ENCODE measurements around the gene WFS1. TPM values are rescaled to one million over a fixed set of nuclear protein-coding genes. Genes with fewer than 3 reads are reported as not detected.
A peak's percentile ranks its signal among the peaks of the same experiment; 100 is the strongest.

The WFS1 gene
- total RNA-seq, 6 donors from 2014 or later, result 88.8 to 180 (median 105) TPM

- H3K27ac ChIP-seq, result no peak overlapping the region
- ATAC-seq (ENCODE audit: low FRiP score in 2 of 2) (no peak), DNase-seq (peak in 1 of 2 donors; percentile 60)
- no peaks in the 10 kb centered on the region for H3K9me3 ChIP-seq
- no peak overlapping the region for H3K4me3 ChIP-seq
- TF ChIP-seq EP300 (IDR thresholded peaks at IDR 0.05) (no peak), POLR2A (IDR thresholded peaks at IDR 0.05) (no peak), POLR2AphosphoS5 (IDR thresholded peaks at IDR 0.05) (no peak), CTCF (IDR thresholded peaks at IDR 0.05) (no peak)
- no peaks in the 10 kb centered on the region for H3K4me1 ChIP-seq
- H3K36me3 ChIP-seq, result no peaks in the 10 kb centered on the region
- H3K27me3 ChIP-seq, result no peaks in the 10 kb centered on the region
- WGBS, 2 donors, result 33 to 69% methylated on average over 1 to 17 of the region's 17 CpGs
These were observed 77.9 kb downstream of the WFS1 start for GRCh38 chr4:6347511-6348045.

DNA sequence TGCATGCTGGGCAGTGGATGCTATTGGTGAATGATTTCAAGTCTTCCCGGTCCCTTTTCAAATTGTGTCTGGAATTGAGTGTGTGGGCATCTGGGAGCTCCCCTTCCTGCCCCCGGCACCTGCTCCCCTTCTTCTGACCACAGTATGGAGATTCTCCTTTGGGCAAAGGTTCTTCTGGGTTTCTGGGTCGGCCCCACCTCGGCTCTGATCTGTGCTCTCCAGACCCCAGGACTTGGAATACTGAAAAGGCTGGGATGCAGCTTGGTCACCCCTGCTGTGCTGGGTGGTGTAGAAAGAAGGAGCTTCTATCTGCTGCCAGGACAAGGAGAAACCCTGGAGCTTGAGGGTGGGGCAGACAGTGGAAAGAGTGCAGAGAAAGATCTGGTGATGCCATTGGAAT is 78.8 kb downstream of the WFS1 start:
- TF ChIP-seq EP300 (IDR thresholded peaks at IDR 0.05) (no peak), CTCF (IDR thresholded peaks at IDR 0.05) (no peak), POLR2A (IDR thresholded peaks at IDR 0.05) (no peak), POLR2AphosphoS5 (IDR thresholded peaks at IDR 0.05) (no peak)
- ATAC-seq (ENCODE audit: low FRiP score in 2 of 2), result no peak
- H3K27ac ChIP-seq, result no peak overlapping the region
- no peak for DNase-seq
- no peaks in the 10 kb centered on the region for H3K4me1 ChIP-seq
- H3K4me3 ChIP-seq, result no peak overlapping the region
- no peaks in the 10 kb centered on the region for H3K36me3 ChIP-seq
- H3K9me3 ChIP-seq, result no peaks in the 10 kb centered on the region
- WGBS, 2 donors, result 84 to 91% methylated on average over 4 of the region's 4 CpGs
- H3K27me3 ChIP-seq, result no peaks in the 10 kb centered on the region

DNA sequence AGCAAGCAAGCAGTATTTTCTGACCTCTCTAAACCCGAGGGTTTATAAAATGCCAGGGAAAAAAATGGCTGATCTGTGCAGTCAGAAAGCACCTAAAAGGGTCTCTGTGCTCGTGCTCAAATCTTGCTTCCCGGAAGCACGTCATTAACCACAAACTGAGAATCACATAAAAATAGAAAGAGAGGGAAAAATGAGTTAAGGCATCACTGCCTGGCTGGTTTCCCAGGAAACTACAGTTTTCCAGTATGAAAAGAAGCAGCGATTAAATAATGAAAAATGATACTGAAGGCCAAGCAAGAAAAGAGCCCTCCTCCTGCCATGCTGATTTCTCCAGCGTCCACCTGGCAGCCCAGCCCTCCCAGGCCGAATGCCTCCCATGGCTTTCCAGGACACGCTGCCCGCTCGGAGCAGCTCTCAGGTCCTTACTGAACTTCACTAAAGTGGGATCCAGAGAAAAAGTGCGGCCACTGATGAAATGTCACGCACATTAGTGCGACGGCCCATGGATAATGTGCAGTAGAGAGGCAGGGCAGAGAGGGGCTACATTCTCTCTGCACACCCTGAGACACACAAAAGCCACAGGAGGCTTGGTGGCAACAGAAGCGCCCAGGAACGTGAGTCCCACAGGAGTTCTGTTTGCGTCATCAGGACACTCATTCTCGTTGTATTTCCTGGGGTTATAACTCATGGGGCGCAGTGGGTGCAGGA is 80.4 kb downstream of the WFS1 start:
- Histone ChIP-seq H3K4me3 (no peak overlapping the region), H3K27me3 (no peaks in the 10 kb centered on the region), H3K27ac (no peak overlapping the region), H3K9me3 (no peaks in the 10 kb centered on the region), H3K4me1 (no peaks in the 10 kb centered on the region), H3K36me3 (no peaks in the 10 kb centered on the region)
- WGBS, 2 donors, result 70 to 74% methylated on average over 17 to 19 of the region's 19 CpGs
- no peak for TF ChIP-seq POLR2A (IDR thresholded peaks at IDR 0.05)
- TF ChIP-seq EP300 (IDR thresholded peaks at IDR 0.05), result no peak
- no peak for TF ChIP-seq CTCF (IDR thresholded peaks at IDR 0.05)
- TF ChIP-seq POLR2AphosphoS5 (IDR thresholded peaks at IDR 0.05), result no peak
- DNase-seq (no peak), ATAC-seq (ENCODE audit: low FRiP score in 2 of 2) (no peak)

- no peaks in the 10 kb centered on the region for H3K4me1 ChIP-seq
- 72 to 76% methylated on average over 5 to 8 of the region's 8 CpGs for WGBS, 2 donors
- no peaks in the 10 kb centered on the region for H3K27me3 ChIP-seq
- no peaks in the 10 kb centered on the region for H3K9me3 ChIP-seq
- no peaks in the 10 kb centered on the region for H3K36me3 ChIP-seq
- ATAC-seq (ENCODE audit: low FRiP score in 2 of 2) (no peak), DNase-seq (no peak)
- no peak overlapping the region for H3K4me3 ChIP-seq
- H3K27ac ChIP-seq, result no peak overlapping the region
- no peak for TF ChIP-seq POLR2AphosphoS5 (IDR thresholded peaks at IDR 0.05)
- no peak for TF ChIP-seq POLR2A (IDR thresholded peaks at IDR 0.05)
- no peak for TF ChIP-seq CTCF (IDR thresholded peaks at IDR 0.05)
- no peak for TF ChIP-seq EP300 (IDR thresholded peaks at IDR 0.05)
These were observed 81.0 kb downstream of the WFS1 start for GRCh38 chr4:6350646-6351045.

Data from upper lobe of left lung (tissue), 6 donors.